Smooth muscle cell of the umbilical artery (primary cell): Measurements from ENCODE around the gene CSNK1G2. TPM values are rescaled to one million over a fixed set of nuclear protein-coding genes. Genes with fewer than 3 reads are reported as not detected.

ENCODE experiments used
- total RNA-seq: library from RNA; depleted of rRNA; stranded (reverse); fragments of >200 nt; gene quantifications from 2 replicates; pipeline ENCODE4 v1.2.3, GENCODE V29; 2014

The CSNK1G2 gene
- total RNA-seq = 57.9 and 83.8 TPM in 2 replicates

DNA sequence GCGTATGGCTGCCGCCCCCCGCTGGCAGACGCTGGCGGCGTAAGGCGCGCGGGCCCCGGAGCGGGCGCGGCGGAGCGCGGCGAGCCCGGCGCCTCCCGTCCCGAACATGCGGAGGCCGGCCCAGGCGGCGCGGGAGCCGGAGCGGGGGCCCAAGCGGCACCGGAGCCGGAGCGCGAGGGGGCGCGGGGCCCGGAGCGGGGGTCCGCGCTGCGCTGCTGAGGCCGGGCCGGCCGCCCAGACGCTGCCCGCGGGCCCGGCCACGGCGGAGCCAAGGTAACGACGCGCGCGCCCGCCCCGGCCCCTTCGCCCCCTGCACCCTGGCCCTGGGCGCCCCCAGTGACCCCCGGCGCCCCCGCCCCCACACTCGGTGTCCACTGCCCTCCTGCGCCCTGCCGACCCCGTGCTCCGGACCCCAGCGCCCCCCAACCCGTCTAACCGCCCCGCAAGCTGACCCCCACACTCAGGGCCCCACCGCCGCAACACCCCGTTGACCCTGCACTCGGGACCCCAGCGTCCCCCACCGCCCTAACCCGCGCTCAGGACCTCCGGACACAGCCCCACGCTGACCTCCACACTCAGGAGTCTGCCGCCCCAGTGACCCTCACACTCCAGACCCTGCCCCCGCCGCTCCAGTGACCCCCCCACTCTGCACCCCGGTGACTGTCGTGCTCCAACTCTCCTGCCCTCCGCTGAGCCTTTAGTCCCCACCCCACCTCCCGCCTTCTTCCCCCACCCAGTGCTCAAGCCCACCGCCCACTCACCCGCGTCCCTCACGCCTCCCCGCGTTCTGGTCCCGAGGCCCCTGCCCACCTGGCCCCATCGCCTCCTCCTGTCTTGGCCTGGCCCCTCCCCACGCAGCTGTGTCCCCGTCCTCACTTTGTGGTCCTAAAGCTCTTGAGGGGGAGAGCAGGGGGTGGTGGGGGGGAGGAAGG is at the start of gene CSNK1G2:
Gene CSNK1G2 (plus strand): TSS at position 27 of the 932 bp plus-strand sequence. CDS start 28,601 bp downstream, outside the sequence.

GRCh38 chr19:1905110-1905862 is 35.7 kb upstream of the CSNK1G2 start, which contains the start of the genes ADAT3 and SCAMP4:
ADAT3 (plus strand) TSS chr19:1905399; CDS start chr19:1912048, 6,649 bp downstream.
SCAMP4 (plus strand) TSS chr19:1905399; CDS start chr19:1915020, 9,621 bp downstream.

DNA sequence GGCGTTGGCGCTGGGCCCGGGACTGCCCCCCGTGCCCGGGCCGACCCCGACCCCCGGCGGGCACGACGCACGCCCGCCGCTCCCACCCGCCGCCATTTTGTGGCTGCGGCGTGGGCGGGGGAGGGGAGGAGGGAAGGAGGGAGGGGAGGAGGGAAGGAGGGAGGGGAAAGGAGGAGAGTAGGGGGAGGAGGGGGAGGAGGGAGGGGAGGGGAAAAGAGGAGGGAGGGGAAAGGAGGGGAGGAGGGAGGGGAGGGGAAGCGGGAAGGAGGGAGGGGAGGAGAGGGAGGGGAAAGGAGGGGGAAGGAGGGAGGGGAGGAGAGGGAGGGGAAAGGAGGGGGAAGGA is 74.6 kb downstream of the CSNK1G2 start, which contains the start of gene BTBD2:
Gene BTBD2 (minus strand): TSS at position 107 of the 343 bp plus-strand sequence. CDS start 11 bp downstream, at position 96.

Other genes with a start within 250 kb of the CSNK1G2 start
- not detected in 2 replicates for gene ONECUT3, start 187.7 kb upstream of the CSNK1G2 start, total RNA-seq
- 0.89 and 4.8 TPM in 2 replicates for gene ATP8B3, start 128.9 kb upstream of the CSNK1G2 start, total RNA-seq
- 5.3 and 17.4 TPM in 2 replicates for gene REXO1, start 92.7 kb upstream of the CSNK1G2 start, total RNA-seq
- 5.0 and 14.7 TPM in 2 replicates for gene KLF16, start 77.6 kb upstream of the CSNK1G2 start, total RNA-seq
- gene ABHD17A, start 55.7 kb upstream of the CSNK1G2 start, total RNA-seq = 53.4 and 60.9 TPM in 2 replicates
- gene ADAT3, start 35.8 kb upstream of the CSNK1G2 start, total RNA-seq = 1.5 and 3.2 TPM in 2 replicates
- gene SCAMP4, start 35.8 kb upstream of the CSNK1G2 start, total RNA-seq = 42.2 and 73.5 TPM in 2 replicates
- gene BTBD2, start 74.5 kb downstream of the CSNK1G2 start, total RNA-seq = 49.9 and 123 TPM in 2 replicates
- 49.0 and 102 TPM in 2 replicates for gene MKNK2, start 110.1 kb downstream of the CSNK1G2 start, total RNA-seq
- 14.0 and 36.9 TPM in 2 replicates for gene MOB3A, start 155.2 kb downstream of the CSNK1G2 start, total RNA-seq
- gene IZUMO4, start 155.7 kb downstream of the CSNK1G2 start, total RNA-seq = 0.89 and 1.5 TPM in 2 replicates
- 106 and 185 TPM in 2 replicates for gene AP3D1, start 210.4 kb downstream of the CSNK1G2 start, total RNA-seq
- 3.9 and 10.5 TPM in 2 replicates for gene DOT1L, start 222.8 kb downstream of the CSNK1G2 start, total RNA-seq